ENCODE measurements around the gene TBC1D1. TPM values are rescaled to one million over a fixed set of nuclear protein-coding genes. Genes with fewer than 3 reads are reported as not detected.

Gene TBC1D1
- total and polyA plus RNA-seq, 2 of the 8 experiments (the other 6 are each of a cell fraction or from before 2014, with no cell fraction given), result 96.9 to 162 TPM

DNA sequence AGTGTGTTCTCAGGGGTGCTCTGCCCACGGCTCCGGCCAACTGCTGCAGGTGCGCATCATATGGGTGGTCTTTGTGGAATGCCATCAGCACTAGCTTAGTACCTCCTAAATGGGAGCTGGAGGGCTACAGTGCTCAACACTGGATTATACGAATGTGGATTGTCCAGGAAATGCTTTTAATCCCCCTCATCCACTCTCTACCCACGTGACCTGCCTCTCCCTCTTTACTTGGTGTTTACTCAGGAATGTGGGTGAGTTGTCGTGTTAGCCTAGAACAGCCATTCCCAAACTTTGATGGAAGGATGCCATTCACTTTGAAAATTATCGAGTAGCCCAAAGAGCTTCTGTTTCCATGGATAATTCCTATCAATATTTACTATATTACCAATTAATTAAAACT lies 220.1 kb downstream of the TBC1D1 start:
- H3K79me1 ChIP-seq (ENCODE audit: low read depth, low read length), result no peaks in the 10 kb centered on the region
- peaks cover 6 to 28% (median 15%) of the 10 kb centered on the region in 4 experiments; a peak in 5 of 7 replicates for H3K4me1 ChIP-seq (replicated peaks in 1 of 4; ENCODE audit: control insufficient read depth in 3 of 4, insufficient read depth in 4 of 4, low read length in 3 of 4)
- no peak overlapping the region for H3K27ac ChIP-seq (ENCODE audit: low read depth, low read length)
- H3K14ac ChIP-seq (ENCODE audit: insufficient read length), result no peak overlapping the region
- ChIA-PET POLR2A (ENCODE audit: partially characterized antibody) (no interaction called here), CTCF (ENCODE audit: partially characterized antibody) (interaction anchor here (0.6 to 3.6 kb wide), 9 partner anchors 9 to 1130 kb away, joined by 3 to 14 read pairs (median 4); no protein-coding TSS in a partner anchor)
- no peak overlapping the region for H2BK20ac ChIP-seq (ENCODE audit: low read length)
- H2BK15ac ChIP-seq (ENCODE audit: low read length), result peak overlapping the region; percentile 62; the same call in 1 of the 2 replicates
- H2BK12ac ChIP-seq (ENCODE audit: low read depth, low read length), result peak overlapping the region; percentile 29; the same call in 1 of the 2 replicates
- WGBS, 2 experiments (ENCODE audit: extremely low coverage in 1 of 2, insufficient coverage in 1 of 2, insufficient read length in 1 of 2, insufficient replicate concordance in 2 of 2, low coverage in 1 of 2, low lambda C conversion rate in 2 of 2, missing lambda C conversion rate in 1 of 2), result 91% methylated on average over 7 of the region's 7 CpGs; no CpG with 5 or more reads in 1 of the 2 experiments
- no peak overlapping the region for H3K9ac ChIP-seq (replicated peaks in 1 of 4; ENCODE audit: extremely low read depth in 1 of 4, low read depth in 3 of 4, low read length in 3 of 4)
- no peak overlapping the region for H3K4ac ChIP-seq (replicated peaks; ENCODE audit: insufficient read length, low read depth, low read length)
- H3K4me2 ChIP-seq (ENCODE audit: insufficient read depth in 1 of 2, low read depth in 2 of 2, low read length in 2 of 2), result no peak overlapping the region
- H3K9me3 ChIP-seq (ENCODE audit: insufficient read depth in 2 of 2, low read depth in 1 of 2, low read length in 1 of 2), result no peaks in the 10 kb centered on the region
- DNase-seq (ENCODE audit: low read depth in 1 of 2, low spot score in 2 of 2) (no peak), FAIRE-seq (no peak)
- H3K56ac ChIP-seq (replicated peaks; ENCODE audit: insufficient read length, low read depth, low read length), result no peak overlapping the region
- H4K20me1 ChIP-seq (replicated peaks in 1 of 2; ENCODE audit: control insufficient read depth in 1 of 2, insufficient read depth in 2 of 2, low read length in 2 of 2), result peaks cover 0 to 4% of the 10 kb centered on the region in 2 experiments
- H2AK5ac ChIP-seq (ENCODE audit: low read depth, low read length), result no peak overlapping the region
- H2BK5ac ChIP-seq (ENCODE audit: low read depth, low read length), result no peak overlapping the region
- H3K36me3 ChIP-seq (ENCODE audit: control insufficient read depth in 2 of 4, insufficient read depth in 4 of 4, low read length in 3 of 4), result peaks cover 0 to 7% (median 3%) of the 10 kb centered on the region in 4 experiments; a peak in 4 of 8 replicates
- no peak overlapping the region for H3K23ac ChIP-seq (ENCODE audit: insufficient read length)
- H2AFZ ChIP-seq (ENCODE audit: low read length), result no peak overlapping the region
- no peak overlapping the region for H3K4me3 ChIP-seq (ENCODE audit: extremely low read depth in 1 of 4, insufficient read depth in 2 of 4, low read depth in 3 of 4, low read length in 4 of 4)
- no peak overlapping the region for H3K18ac ChIP-seq (ENCODE audit: extremely low read depth, low read length)
- no peaks in the 10 kb centered on the region for H3K79me2 ChIP-seq (ENCODE audit: control insufficient read depth in 1 of 2, insufficient read depth in 2 of 2, low read length in 2 of 2)
- no peak overlapping the region for H4K8ac ChIP-seq (ENCODE audit: extremely low read depth, insufficient read depth, low read length)
- no peaks in the 10 kb centered on the region for H3K27me3 ChIP-seq (replicated peaks in 1 of 4; ENCODE audit: control insufficient read depth in 3 of 4, extremely low read depth in 1 of 4, insufficient read depth in 3 of 4, low read length in 3 of 4)
- H3K23me2 ChIP-seq (ENCODE audit: low read depth, low read length), result no peaks in the 10 kb centered on the region
- no peak overlapping the region for H2BK120ac ChIP-seq (replicated peaks; ENCODE audit: low read depth, low read length)
- H4K5ac ChIP-seq (ENCODE audit: insufficient read length, low read depth, low read length), result no peak overlapping the region
- H4K91ac ChIP-seq (replicated peaks; ENCODE audit: insufficient read length, low read length), result no peak overlapping the region
- TF ChIP-seq TAF7 (optimal IDR thresholded peaks at IDR 0.05; ENCODE audit: borderline replicate concordance, low read depth, low read length) (no peak), NANOG (IDR thresholded peaks at IDR 0.05; ENCODE audit: insufficient read depth, low read depth, low read length, poor library complexity, severe bottlenecking) (no peak), BACH1 (IDR thresholded peaks at IDR 0.05; ENCODE audit: low read length) (no peak), EZH2 (IDR thresholded peaks at IDR 0.05; ENCODE audit: low read depth, low read length, severe bottlenecking) (no peak), JUN (IDR thresholded peaks at IDR 0.05; ENCODE audit: low read depth, low read length) (no peak), HDAC2 (IDR thresholded peaks at IDR 0.05; ENCODE audit: borderline replicate concordance in 1 of 2, low read depth in 2 of 2, low read length in 2 of 2) (no peak), KDM1A (IDR thresholded peaks at IDR 0.05; ENCODE audit: borderline replicate concordance, low read length) (no peak), RXRA (IDR thresholded peaks at IDR 0.05; ENCODE audit: insufficient read depth, low read depth, low read length) (no peak), CEBPB (IDR thresholded peaks at IDR 0.05; ENCODE audit: low read depth, low read length) (no peak), KDM5A (IDR thresholded peaks at IDR 0.05; ENCODE audit: low read length) (no peak), BRCA1 (IDR thresholded peaks at IDR 0.05; ENCODE audit: low read depth, low read length) (no peak)
- TF ChIP-seq, protein P1, sequence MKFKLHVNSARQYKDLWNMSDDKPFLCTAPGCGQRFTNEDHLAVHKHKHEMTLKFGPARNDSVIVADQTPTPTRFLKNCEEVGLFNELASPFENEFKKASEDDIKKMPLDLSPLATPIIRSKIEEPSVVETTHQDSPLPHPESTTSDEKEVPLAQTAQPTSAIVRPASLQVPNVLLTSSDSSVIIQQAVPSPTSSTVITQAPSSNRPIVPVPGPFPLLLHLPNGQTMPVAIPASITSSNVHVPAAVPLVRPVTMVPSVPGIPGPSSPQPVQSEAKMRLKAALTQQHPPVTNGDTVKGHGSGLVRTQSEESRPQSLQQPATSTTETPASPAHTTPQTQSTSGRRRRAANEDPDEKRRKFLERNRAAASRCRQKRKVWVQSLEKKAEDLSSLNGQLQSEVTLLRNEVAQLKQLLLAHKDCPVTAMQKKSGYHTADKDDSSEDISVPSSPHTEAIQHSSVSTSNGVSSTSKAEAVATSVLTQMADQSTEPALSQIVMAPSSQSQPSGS (IDR thresholded peaks at IDR 0.05; ENCODE audit: low read length), result no peak
